GM23338 (cell line): Measurements from ENCODE around the gene PNP. TPM values are rescaled to one million over a fixed set of nuclear protein-coding genes. Genes with fewer than 3 reads are reported as not detected.

ENCODE experiments used
- ATAC-seq: fragments of 200-7000 bp; cut with Tn5 transposase; 3 replicates; pipeline ENCODE4 v1.9.1; 2020
- DNase-seq: peaks from one replicate; pipeline ENCODE4 v3.0.0-alpha.2; 2015; ENCODE audit warnings: low spot score
- H2AFZ ChIP-seq: fragments of 200-600 bp; sonication (generic); 2 replicates; pipeline ENCODE4 v1.8.0; 2016; ENCODE audit warnings: antibody characterized with exemption, mild to moderate bottlenecking, moderate library complexity
- H3F3A ChIP-seq: fragments of 200-600 bp; sonication (generic); replicated peaks from 2 replicates; pipeline ENCODE4 v1.8.0; 2017; ENCODE audit warnings: antibody characterized with exemption, mixed run types, low read depth
- H3K27ac ChIP-seq: fragments of 200-600 bp; sonication (generic); 2 replicates; pipeline ENCODE4 v1.6.1; 2016; ENCODE audit warnings: low read depth
- H3K27me3 ChIP-seq: fragments of 200-600 bp; sonication (generic); 2 replicates; pipeline ENCODE4 v1.8.0; 2016; ENCODE audit warnings: mild to moderate bottlenecking, mixed run types, moderate library complexity; ENCODE audit not compliant: insufficient read depth
- H3K36me3 ChIP-seq: fragments of 200-600 bp; sonication (generic); 2 replicates; pipeline ENCODE4 v1.8.0; 2016; ENCODE audit warnings: mild to moderate bottlenecking; ENCODE audit not compliant: insufficient read depth
- H3K4me1 ChIP-seq: fragments of 200-600 bp; sonication (generic); 2 replicates; pipeline ENCODE4 v1.8.0; 2016; ENCODE audit warnings: mild to moderate bottlenecking, moderate library complexity; ENCODE audit not compliant: insufficient read depth
- H3K4me2 ChIP-seq: fragments of 200-600 bp; sonication (generic); 2 replicates; pipeline ENCODE4 v1.7.1; 2017; ENCODE audit warnings: mixed run types
- H3K4me3 ChIP-seq: fragments of 200-600 bp; sonication (generic); 2 replicates; pipeline ENCODE4 v1.6.1; 2016; ENCODE audit warnings: mixed run types
- H3K79me2 ChIP-seq: fragments of 200-600 bp; sonication (generic); replicated peaks from 2 replicates; pipeline ENCODE4 v1.8.0; 2017; ENCODE audit warnings: mild to moderate bottlenecking; ENCODE audit not compliant: insufficient read depth
- H3K9me2 ChIP-seq: fragments of 200-600 bp; sonication (generic); 2 replicates; pipeline ENCODE4 v1.8.0; 2017; ENCODE audit not compliant: insufficient read depth
- H4K20me1 ChIP-seq: fragments of 200-600 bp; sonication (generic); replicated peaks from 2 replicates; pipeline ENCODE4 v1.8.0; 2017; ENCODE audit warnings: mild to moderate bottlenecking; ENCODE audit not compliant: insufficient read depth
- H3K27ac Mint-ChIP-seq: 2 replicates; pipeline ENCODE4 v1.8.0; 2020; ENCODE audit warnings: inconsistent platforms, mild to moderate bottlenecking, moderate library complexity, mixed read lengths
- H3K27me3 Mint-ChIP-seq: 3 replicates; pipeline ENCODE4 v1.8.0; 2022; ENCODE audit warnings: low read depth, mild to moderate bottlenecking, moderate library complexity, mixed read lengths, inconsistent platforms; ENCODE audit not compliant: insufficient read depth, poor library complexity
- H3K36me3 Mint-ChIP-seq: 3 replicates; pipeline ENCODE4 v1.8.0; 2021; ENCODE audit warnings: low read depth, mild to moderate bottlenecking, inconsistent platforms, moderate library complexity, mixed read lengths
- H3K4me1 Mint-ChIP-seq: 3 replicates; pipeline ENCODE4 v1.8.0; 2020; ENCODE audit warnings: mild to moderate bottlenecking, inconsistent platforms, mixed read lengths
- H3K4me3 Mint-ChIP-seq: 3 replicates; pipeline ENCODE4 v1.8.0; 2021; ENCODE audit warnings: moderate library complexity, mild to moderate bottlenecking, inconsistent platforms, mixed read lengths
- H3K9me3 Mint-ChIP-seq: 3 replicates; pipeline ENCODE4 v1.8.0; 2020; ENCODE audit warnings: moderate library complexity, mild to moderate bottlenecking, inconsistent platforms, mixed read lengths
- CREB1 ChIP-seq: fragments of 250-450 bp; sonication (Bioruptor Pico); IDR thresholded peaks from 2 replicates; pipeline ENCODE4 v1.5.0; 2020; ENCODE audit warnings: low read depth, mild to moderate bottlenecking, moderate library complexity
- CTCF ChIP-seq, 2 experiments: fragments of 200-600 bp in 1 of 2; sonication (generic) in 1 of 2; conservative IDR thresholded peaks; 2 replicates each; pipeline versions ENCODE4 v1.5.1 to v1.6.1; 2016 to 2017; ENCODE audit warnings: antibody characterized with exemption in 2 of 2, low read depth in 2 of 2, mild to moderate bottlenecking in 2 of 2, moderate library complexity in 1 of 2
- ETS1 ChIP-seq: IDR thresholded peaks from 2 replicates; pipeline ENCODE4 v1.6.1; 2016; ENCODE audit warnings: antibody characterized with exemption
- EZH2 ChIP-seq: fragments of 200-600 bp; sonication (generic); IDR thresholded peaks from one replicate; pipeline ENCODE4 v1.8.0; 2017; ENCODE audit warnings: antibody characterized with exemption, mild to moderate bottlenecking, low read depth; ENCODE audit not compliant: unreplicated experiment
- EZH2phosphoT487 ChIP-seq: fragments of 200-600 bp; sonication (generic); IDR thresholded peaks from one replicate; pipeline ENCODE4 v1.8.1; 2018; ENCODE audit warnings: antibody characterized with exemption; ENCODE audit not compliant: unreplicated experiment
- JUNB ChIP-seq: IDR thresholded peaks from one replicate; pipeline ENCODE4 v1.6.1; 2016; ENCODE audit warnings: antibody characterized with exemption; ENCODE audit not compliant: unreplicated experiment
- NANOG ChIP-seq: IDR thresholded peaks from 2 replicates; pipeline ENCODE4 v1.6.1; 2016; ENCODE audit warnings: antibody characterized with exemption, borderline replicate concordance
- POLR2AphosphoS5 ChIP-seq: IDR thresholded peaks from 2 replicates; pipeline ENCODE4 v1.6.1; 2016; ENCODE audit warnings: antibody characterized with exemption, low read depth
- STAT1 ChIP-seq: IDR thresholded peaks from one replicate; pipeline ENCODE4 v1.6.1; 2016; ENCODE audit warnings: antibody characterized with exemption; ENCODE audit not compliant: unreplicated experiment
- ZNF114 ChIP-seq: fragments of 250-450 bp; sonication (Bioruptor Pico); IDR thresholded peaks from 2 replicates; pipeline ENCODE4 v1.5.0; 2020; ENCODE audit warnings: mild to moderate bottlenecking, moderate library complexity
- ZNF331 ChIP-seq: fragments of 250-450 bp; sonication (Bioruptor Pico); IDR thresholded peaks from 2 replicates; pipeline ENCODE4 v1.5.0; 2020; ENCODE audit warnings: low read depth, mild to moderate bottlenecking, moderate library complexity
- ZNF462 ChIP-seq: fragments of 250-450 bp; sonication (Bioruptor Pico); IDR thresholded peaks from 2 replicates; pipeline ENCODE4 v1.5.0; 2020; ENCODE audit warnings: mild to moderate bottlenecking, moderate library complexity
- polyA plus RNA-seq: library from polyadenylated mRNA; unstranded; fragments of >200 nt; fragmentation: Nextera tagmentation; extraction: Ambion mirVana; gene quantifications from 2 replicates; pipeline ENCODE4 v1.2.1, GENCODE V29; 2016
- total RNA-seq: library from RNA; depleted of rRNA; stranded (reverse); fragments of >200 nt; shearing (Covaris generic); gene quantifications from 2 replicates; pipeline ENCODE4 v1.2.3, GENCODE V29; 2014

The PNP gene
- total and polyA plus RNA-seq, 2 experiments from 2014 or later: 60.7 to 102 TPM

- TF ChIP-seq EZH2phosphoT487 (no peak), ZNF331 (CRISPR knock-in tag) (no peak), JUNB (no peak), STAT1 (no peak), CREB1 (CRISPR knock-in tag) (no peak), NANOG (no peak), POLR2AphosphoS5 (no peak), EZH2 (no peak)
Observed at GRCh38 chr14:20421267-20421666, 47.9 kb upstream of the PNP start (continued).

- Mint-ChIP-seq H3K4me1 (peaks cover 24% of the 10 kb centered on the region), H3K9me3 (no peaks in the 10 kb centered on the region), H3K27me3 (peaks cover 6% of the 10 kb centered on the region), H3K36me3 (no peaks in the 10 kb centered on the region), H3K4me3 (no peak overlapping the region), H3K27ac (no peak overlapping the region)
- DNase-seq (no peak), ATAC-seq (no peak)
- no peak overlapping the region for H3K4me2 ChIP-seq
- H2AFZ ChIP-seq: no peak overlapping the region
- no peaks in the 10 kb centered on the region for H3K36me3 ChIP-seq
- no peaks in the 10 kb centered on the region for H4K20me1 ChIP-seq
- peaks cover 6% of the 10 kb centered on the region; the same call in 1 of the 2 replicates for H3K9me2 ChIP-seq
- TF ChIP-seq ETS1 (no peak), CTCF (conservative IDR thresholded peaks at IDR 0.05; ENCODE audit: low read depth in 2 of 2) (no peak), EZH2phosphoT487 (no peak), ZNF114 (CRISPR knock-in tag) (no peak), ZNF331 (CRISPR knock-in tag) (no peak), ZNF462 (CRISPR knock-in tag) (no peak)
- H3K79me2 ChIP-seq: no peaks in the 10 kb centered on the region
- H3K4me1 ChIP-seq: peaks cover 23% of the 10 kb centered on the region
- no peaks in the 10 kb centered on the region for H3K27me3 ChIP-seq
- H3F3A ChIP-seq: 0 out of 2 replicates have a peak, but pooled peaks cover 9% of the 10 kb centered on the region
- H3K27ac ChIP-seq: no peak overlapping the region
- H3K4me3 ChIP-seq: no peak overlapping the region
Observed at GRCh38 chr14:20422886-20423285, 46.3 kb upstream of the PNP start.
